ENCODE measurements around the gene SNURF.
A peak's percentile ranks its signal among the peaks of the same experiment; 100 is the strongest.
"Not testable (repeated sequence)": the region's sequence is repeated elsewhere in the genome, so short reads cannot be mapped to it uniquely, and the experiment has no call there.

The SNURF gene, protein sequence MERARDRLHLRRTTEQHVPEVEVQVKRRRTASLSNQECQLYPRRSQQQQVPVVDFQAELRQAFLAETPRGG

DNA sequence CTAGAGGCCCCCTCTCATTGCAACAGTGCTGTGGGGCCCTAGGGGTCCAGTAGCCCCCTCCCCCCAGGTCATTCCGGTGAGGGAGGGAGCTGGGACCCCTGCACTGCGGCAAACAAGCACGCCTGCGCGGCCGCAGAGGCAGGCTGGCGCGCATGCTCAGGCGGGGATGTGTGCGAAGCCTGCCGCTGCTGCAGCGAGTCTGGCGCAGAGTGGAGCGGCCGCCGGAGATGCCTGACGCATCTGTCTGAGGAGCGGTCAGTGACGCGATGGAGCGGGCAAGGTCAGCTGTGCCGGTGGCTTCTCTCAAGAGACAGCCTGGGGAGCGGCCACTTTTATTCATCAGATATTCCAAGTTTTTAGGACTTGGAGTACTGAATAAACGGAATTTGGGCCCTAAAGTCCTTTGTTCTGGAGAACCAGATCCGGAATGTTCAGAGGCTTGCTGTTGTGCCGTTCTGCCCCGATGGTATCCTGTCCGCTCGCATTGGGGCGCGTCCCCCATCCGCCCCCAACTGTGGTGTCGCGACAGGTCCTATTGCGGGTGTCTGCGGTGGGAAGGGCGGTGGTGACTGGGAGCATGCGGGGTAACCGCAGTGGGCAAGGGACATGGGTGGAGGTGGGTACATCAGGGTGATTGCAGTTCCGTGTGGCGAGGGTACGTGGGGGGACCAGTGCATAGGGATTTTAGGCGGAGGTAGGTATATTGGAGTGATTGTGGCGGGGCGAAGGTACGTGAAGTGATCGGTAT, at the start of gene SNURF, which contains the start of gene SNRPN:
Gene SNURF (plus strand): TSS at position 205 of the 748 bp plus-strand sequence. CDS start 62 bp downstream, at position 267.
Gene SNRPN (plus strand): TSS at position 205 of the 748 bp plus-strand sequence. CDS start 19,467 bp downstream, outside the sequence.
- peak; percentile 39 to 42 for DNase-seq (ENCODE audit: low read depth in 2 of 2)

DNA sequence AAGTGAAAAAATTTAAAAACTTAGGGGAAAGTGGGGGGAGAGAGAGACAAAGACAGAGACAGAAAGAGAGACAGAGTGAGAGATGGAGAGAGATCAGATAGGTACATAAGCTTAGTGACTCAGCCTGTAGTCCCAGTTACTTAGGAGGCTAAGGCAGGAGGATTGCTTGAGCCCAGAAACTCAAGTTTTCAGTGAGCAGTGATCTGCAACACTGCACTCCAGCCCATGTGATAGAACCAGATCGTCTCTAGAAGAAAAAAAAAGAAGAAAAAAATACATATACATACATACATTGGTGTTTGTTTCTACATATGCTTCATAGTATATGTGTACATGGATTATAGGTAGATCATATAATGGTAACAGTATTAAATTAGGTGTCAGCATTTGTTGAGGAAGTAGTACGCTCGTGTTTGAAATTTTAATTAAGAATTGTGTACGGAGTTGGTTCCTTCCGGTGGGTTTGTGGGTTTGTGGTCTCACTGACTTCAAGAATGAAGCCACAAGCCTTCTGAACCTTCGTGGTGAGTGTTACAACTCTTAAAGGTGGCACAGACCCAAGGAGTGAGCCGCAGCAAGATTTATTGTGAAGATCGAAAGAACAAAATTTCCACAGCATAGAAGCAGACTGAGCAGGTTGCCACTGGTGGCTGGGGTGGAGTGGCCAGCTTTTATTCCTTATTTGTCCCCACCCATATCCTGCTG, 38.3 kb upstream of the SNURF start:
- DNase-seq (ENCODE audit: low read depth in 2 of 2), result no peak

DNA sequence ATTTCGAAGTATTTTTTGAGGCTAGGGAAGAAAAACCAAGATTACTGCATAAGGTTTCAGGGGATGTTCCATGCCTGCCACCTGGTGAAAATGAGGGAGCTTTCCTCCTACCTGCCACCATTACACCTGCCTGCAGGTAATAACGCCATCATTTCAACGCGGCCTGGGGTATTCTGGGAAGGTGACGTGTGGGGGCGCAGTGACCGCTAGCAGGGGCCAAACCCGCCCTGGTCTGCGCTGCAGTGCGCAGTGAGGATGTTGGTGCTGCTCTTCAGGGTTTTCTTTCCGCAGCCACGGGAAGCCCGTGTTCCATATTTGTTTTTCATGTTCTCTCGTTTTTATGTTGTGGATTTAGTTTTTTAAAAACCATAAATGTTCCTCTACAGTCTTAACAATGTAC, 37.4 kb upstream of the SNURF start:
- DNase-seq (ENCODE audit: low read depth in 2 of 2), result no peak

DNA sequence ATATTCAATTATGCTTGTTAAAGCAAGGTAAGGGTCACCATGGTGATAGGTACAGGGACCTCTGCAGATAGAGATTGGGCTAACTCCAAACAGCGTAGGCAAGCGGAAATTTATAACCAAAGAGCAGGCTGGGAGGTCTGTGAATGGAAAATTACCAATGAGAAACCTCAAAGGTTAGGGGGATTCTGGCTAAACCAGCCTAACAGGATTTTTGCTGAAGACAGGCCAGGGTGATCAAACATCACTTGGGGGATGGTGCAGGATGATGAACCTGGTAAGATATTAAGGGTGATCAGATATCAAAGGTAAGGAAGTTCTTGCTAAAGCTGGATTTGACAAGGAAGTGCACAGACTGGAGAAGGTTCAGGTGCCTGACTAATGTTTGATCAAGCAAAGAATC, 35.3 kb upstream of the SNURF start:
- DNase-seq (ENCODE audit: low read depth in 2 of 2), result no peak

DNA sequence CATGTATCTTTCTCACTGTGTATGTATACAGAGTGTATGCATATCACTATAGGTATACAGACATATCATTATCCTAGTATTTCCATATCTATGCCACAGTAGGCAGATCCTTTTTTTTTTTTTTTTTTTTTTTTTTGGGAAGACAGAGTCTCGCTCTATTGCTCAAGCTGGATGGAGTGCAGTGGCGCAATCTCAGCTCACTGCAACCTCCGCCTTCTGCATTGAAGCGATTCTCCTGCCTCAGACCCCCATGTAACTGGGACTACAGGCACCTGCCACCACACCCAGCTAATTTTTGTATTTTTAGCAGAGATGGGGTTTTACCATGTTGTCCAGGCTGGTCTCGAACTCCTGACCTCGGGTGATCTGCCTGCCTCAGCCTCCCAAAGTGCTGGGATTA, 32.0 kb upstream of the SNURF start:
- not testable (repeated sequence) for DNase-seq (ENCODE audit: low read depth in 2 of 2)

DNA sequence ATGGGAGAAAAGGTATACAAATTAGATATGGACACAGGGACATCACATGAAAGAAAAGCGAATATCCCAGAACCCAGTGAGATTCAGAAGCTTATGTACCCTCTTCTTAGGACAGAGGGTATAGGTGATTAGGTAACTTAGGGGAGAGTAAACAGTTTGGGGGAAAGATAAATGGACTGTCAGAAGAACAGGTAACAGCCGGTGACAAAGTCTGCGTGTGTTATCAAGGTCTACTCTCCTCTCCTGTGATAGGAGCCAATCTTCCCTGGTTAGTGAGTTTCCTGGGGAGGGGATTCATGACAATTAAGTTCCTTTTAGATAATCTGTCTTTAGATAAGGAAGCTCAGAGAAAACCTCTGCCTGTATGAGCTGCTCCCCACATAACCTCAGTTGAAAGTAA, 30.6 kb upstream of the SNURF start:
- DNase-seq (ENCODE audit: low read depth in 2 of 2), result no peak

DNA sequence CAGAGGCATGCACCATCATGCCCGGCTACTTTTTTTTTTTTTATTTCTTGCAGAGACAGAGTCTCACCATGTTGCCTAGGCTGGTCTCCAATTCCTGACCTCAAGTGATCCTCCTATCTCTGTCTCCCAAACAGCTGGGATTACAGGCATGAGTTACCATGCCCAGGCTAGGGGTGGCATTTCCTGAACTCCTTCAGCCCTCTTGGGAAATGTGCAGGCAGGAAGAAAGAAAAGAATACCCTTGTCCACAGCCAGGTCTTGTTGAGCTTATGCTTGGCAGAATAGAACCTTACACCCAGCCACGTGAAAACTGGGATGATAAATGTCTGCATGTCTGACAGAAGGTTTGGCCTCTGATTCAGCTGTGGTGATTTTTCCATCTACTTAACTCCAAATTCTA, 30.2 kb upstream of the SNURF start:
- DNase-seq (ENCODE audit: low read depth in 2 of 2), result no peak

DNA sequence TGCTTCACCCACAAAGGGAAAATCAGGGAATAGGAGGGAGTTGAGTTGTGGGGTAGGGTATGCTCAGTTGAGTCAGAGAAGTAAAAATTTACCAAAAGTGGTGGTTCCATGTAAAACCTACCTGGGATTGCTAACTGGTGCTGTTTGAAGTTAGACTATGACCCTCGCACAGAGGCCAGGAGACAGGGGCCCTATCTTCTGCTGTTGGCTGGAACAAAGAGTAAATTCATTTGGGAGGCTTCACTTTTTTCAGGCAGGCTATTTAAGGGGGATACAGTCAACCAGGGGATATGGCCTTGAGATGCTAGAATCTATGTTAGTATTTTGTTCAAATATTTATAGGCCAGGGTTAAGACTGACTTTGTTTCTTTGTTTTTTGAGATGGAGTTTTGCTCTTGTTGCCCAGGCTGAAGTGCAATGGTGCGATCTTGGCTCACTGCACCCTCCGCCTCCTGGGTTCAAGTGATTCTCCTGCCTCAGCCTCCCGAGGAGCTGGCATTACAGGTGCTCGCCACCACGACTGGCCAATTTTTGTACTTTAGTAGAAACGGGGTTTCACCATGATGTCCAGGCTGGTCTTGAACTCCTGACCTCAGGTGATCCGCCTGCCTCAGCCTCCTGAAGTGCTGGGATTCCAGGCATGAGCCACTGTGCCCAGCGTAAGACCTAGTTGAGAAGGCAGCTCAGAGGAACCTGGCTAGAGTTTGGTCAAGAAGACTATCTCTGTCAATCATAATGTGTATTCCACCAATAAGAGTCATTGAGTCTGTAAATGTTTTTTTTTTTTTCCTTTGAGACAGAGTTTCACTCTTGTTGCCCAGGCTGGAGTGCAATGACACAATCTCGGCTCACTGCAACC, 22.7 kb upstream of the SNURF start:
- not testable (repeated sequence) for DNase-seq (ENCODE audit: low read depth in 2 of 2)

DNA sequence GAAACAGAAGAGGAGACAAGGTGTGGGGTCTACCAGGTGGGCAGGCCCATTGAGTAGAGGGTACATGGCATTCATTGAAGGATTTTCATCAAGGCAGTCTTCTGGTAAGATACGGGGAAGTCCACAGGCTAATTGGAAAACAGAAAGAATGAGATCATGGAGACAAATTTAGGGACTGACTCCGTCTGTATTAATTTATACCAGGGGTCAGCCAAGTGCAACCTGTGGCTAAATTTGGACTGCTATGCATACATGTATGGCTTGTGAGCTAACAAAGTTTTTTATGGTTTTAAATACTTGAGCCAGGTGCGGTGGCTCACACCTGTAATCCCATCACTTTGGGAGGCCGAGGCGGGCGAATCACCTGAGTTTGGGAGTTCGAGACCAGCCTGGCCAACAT, 21.1 kb upstream of the SNURF start:
- no peak for DNase-seq (ENCODE audit: low read depth in 2 of 2)

DNA sequence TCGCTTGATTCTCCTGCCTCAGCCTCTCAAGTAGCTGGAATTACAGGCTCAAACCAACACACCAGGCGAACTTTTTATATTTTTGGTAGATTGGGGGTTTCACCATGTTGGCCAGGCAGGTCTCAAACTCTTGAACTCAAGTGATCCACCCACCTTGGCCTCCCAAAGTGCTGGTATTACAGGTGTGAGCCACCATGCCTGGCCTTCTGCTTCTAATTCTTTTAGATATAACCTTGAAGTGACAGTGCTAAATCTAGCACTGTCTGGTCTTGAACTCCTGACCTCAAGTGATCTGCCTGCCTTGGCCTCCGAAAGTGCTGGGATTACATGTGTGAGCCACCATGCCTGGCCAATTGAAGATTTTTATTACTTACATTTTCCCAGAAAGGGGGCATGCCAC, 16.6 kb upstream of the SNURF start:
- not testable (repeated sequence) for DNase-seq (ENCODE audit: low read depth in 2 of 2)

DNA sequence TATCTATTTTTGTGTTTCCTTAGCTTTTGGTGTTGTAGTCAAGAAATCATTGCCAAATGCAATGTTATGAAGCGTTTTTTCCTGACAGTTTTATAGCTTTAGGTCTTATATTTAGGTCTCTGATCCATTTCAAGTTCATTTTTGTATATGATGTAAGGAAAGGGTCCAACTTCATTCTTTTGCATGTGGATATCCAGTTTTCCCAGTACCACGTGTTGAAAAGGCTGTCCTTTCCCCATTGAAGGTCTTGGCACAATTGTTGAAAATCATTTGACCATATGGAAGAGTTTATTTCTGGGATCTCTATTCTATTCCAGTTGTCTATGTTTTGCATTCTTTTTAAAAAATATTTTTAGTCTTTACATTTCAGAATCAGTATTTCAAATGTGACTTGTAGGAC, 14.6 kb upstream of the SNURF start:
- DNase-seq (ENCODE audit: low read depth in 2 of 2), result no peak

DNA sequence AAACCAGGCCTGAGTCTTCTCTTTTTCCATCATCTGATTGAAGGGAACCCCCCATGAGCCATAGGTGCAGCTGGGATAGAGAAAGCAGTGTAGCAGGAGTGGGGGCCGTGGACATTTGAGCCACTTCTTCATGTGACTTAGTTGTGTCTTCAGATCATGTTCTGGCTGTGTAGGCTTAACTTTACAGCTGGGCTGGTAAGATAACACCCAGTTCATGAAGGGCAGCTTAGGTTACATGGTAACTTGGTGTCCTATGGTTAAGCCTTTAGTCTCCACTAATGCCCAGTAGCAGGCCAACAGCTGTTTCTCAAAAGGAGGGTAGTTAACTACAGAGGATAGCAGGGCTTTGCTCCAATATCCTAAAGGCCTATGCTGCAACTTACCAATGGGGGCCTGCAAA, 11.4 kb upstream of the SNURF start:
- no peak for DNase-seq (ENCODE audit: low read depth in 2 of 2)

DNA sequence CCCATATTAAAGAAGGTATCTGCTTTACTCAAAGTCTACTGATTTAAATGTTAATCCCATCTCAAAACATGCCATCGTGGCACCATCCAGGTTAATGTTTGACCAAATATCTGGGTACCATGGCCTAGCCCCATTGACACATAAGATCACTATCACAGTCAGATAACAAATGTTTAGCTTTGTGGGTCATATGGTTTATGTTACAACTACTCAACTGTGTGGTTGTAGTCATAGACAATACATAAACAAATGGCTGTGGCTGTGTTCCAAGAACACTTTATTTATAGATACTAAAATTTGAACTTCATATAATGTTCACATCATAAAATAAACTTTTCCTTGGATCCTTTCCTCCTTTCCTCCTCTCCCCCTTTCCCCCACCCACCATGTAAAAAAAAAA, 9.8 kb upstream of the SNURF start:
- DNase-seq (ENCODE audit: low read depth in 2 of 2), result no peak

DNA sequence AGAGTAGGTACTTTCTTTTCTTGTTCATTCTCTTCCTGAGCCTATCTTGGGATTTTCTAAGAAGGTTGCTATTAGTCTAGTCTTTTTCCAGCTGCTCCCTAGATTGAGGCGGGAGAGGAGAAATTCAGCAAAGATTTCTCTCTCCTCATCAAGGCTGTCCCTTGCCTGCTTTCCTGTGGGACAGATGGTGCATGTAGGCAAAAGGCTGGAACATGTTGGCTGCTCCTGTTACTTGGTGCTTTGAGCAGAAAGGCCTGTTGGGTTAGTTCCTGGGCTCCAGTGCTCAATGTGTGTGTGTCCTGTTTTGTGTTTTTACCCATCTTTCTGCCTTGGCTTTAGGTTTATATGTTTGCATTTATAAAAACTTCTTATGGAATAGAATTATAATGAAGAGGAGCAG, 9.1 kb upstream of the SNURF start:
- no peak for DNase-seq (ENCODE audit: low read depth in 2 of 2)

DNA sequence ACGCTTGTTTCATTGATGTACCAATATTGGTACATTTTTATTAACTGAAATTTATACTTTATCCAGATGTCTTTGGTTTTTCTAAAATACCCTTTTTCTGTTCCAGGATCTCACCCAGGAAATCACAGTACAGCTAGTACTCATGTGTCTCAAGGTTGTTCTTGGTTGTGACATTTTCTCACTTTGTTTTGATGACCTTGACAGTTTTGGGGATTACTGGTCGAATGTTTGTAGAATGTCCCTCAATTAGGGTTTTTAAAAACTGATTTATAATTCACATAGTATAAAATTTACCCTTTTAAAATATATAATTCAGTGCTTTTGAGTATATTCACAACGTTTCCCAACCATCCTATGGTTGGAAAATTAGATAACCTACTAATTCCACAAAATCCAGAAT, 6.3 kb upstream of the SNURF start:
- no peak for DNase-seq (ENCODE audit: low read depth in 2 of 2)

DNA sequence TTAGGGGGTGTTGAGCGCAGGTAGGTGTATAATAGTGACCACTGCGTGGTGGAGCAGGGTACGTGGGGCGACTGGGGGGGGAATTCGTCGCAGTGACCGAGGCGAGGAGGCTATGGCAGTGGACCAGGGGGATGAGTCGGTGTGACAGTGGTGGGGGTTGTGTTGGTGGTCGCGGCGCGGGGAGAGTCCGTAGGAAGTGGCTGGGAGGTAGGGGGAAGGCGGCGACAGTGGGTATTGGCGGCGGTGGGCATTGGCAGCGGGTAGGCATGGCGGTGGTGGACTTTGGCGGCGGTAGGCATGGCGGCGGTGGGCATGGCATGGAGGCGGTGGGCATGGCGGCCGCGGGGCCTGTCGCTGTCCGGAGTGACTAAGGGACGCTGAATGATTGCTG, 739 bp downstream of the SNURF start:
- no peak for DNase-seq (ENCODE audit: low read depth in 2 of 2)

DNA sequence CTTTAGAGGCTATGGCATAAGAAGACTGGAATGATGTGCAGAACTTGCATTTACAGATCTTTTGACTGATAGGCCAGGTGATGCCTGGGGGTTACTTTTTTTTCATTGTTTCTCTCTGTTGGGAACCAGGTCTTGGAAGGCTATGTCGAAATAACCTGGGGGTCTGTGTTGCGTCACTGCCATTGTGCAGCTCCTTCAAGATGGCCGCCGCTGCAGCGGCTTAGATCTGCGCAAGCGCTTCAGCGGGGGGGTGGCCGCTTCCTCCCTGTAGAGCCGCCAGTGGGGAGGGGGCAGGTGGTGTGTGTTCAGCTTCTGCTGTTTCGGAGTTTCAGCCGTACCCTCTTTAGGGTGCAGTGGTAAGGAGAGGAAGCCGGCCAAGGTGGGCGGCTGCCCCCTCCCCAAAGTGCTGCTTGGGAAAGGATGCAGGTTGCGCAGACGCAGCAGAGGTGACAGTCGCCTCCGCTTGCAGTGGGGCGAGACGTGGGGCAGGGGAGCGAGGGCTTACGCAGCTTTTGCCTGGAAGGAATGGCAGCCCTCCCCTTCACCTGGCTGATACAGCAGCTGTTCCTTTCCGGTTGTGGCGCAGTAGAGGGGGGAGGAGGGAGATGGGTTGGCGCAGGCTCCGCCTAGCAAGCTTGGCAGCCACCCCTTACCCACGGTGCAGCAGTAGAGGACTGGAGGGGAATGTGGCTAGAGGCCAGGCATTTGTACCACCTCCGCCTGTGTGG, 1.5 kb downstream of the SNURF start:
- DNase-seq (ENCODE audit: low read depth in 2 of 2), result peak; percentile 21 to 51

DNA sequence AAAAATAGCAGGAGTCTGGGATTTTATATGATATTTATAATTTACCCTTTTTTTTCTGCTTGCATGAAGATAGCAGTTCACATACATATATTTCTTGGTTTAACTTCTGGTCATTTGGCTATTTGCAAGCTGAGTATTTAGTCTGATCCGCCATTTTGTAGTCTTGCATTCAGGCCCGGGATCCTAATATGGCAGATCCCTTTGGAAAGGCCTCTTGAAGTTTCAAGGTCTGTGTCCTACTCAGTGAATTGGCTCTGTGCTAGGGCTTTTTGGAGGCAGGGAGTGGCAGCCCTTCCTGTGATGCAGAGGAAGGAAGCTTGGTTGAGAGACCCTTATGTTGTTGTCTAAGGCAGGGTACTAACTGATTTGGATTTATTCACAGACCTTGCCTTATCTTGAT, 2.9 kb downstream of the SNURF start:
- no peak for DNase-seq (ENCODE audit: low read depth in 2 of 2)

DNA sequence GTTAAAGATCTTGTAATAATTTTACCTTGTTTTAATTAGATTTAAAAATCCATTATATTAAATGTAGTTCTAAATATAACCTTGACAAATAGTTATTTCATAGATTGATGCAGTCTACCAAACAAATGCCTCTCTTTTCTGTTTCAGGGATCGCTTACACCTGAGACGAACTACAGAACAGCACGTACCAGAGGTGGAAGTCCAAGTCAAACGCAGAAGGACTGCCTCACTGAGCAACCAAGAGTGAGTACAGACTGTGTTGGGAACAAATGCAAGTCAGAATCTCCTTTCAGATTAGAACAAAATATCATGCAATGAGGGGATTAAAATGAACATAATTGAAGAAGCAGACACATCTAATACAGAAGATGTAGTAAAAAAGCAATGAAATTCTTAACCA, 7.2 kb downstream of the SNURF start:
- no peak for DNase-seq (ENCODE audit: low read depth in 2 of 2)

DNA sequence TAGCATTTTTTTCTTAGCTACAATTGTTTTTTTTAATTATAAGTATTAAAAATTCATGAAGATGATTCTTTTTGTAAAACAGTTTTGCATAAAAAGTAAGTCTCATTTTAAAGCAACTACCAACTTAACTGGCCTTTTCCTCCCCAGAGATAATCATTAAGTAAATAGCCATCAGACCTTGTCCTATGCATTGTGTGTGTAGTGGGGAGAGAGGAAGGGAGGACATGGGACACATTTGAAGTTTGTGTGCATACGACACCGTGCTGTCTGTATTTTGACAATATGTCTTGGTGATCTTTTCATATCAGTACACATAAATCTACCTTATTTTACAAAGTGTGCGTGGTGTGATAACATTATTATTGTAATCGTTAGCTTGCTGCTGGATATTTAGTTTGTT, 8.1 kb downstream of the SNURF start:
- DNase-seq (ENCODE audit: low read depth in 2 of 2), result no peak

DNA sequence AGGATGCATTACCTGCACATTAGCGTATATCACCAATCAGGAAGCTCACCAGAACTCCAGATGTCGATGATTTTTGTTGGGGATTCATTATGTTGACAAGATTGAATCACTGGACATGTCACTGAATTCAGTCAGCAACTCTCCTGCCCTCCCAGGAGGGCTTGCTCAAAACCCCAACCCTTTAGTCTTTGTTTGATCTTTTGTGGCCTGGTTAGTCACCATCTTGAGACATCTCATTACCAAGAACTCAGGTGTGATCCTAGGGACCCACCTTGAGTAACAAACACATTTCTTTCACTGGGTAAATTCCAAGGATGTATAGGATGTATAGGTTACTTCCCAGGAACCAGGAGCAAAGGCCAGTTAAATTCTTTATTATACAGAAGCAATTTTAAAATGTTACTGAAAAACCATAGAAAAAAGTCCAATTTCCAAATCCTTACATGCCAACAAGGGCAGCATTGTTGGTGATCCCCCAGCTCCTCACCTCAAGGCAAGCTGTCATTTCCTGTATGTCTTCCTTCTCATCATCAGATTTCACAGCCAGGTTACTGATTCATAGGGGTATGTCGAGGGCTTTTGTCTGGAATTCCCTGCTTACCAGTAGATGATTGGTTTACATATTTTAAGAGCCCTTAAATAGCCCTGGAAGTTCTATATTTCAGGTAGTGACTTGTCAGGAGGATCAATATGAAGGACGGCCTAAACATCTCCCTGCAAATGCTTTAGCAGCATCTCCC, 11.7 kb downstream of the SNURF start:
- DNase-seq (ENCODE audit: low read depth in 2 of 2), result no peak
